SU-DHL-6 (cell line): Measurements from ENCODE around the gene TPGS1.

Source experiments
- H2AFZ ChIP-seq: fragments of 200-600 bp; sonication (generic); 2 replicates; pipeline ENCODE4 v1.6.1; 2014; ENCODE audit warnings: low read depth, mild to moderate bottlenecking, moderate library complexity, mixed read lengths, antibody characterized with exemption, low read length; ENCODE audit not compliant: severe bottlenecking
- H3F3A ChIP-seq: fragments of 200-600 bp; shearing (Covaris generic); 2 replicates; pipeline ENCODE4 v1.6.0; 2016; ENCODE audit warnings: antibody characterized with exemption, mild to moderate bottlenecking; ENCODE audit not compliant: insufficient read depth
- H3K27ac ChIP-seq: fragments of 200-600 bp; sonication (generic); 2 replicates; pipeline ENCODE4 v1.5.1; 2016; ENCODE audit warnings: low read depth, mild to moderate bottlenecking, low read length, moderate library complexity, mixed read lengths
- H3K27me3 ChIP-seq: fragments of 200-600 bp; sonication (generic), shearing (Covaris generic); 2 replicates; pipeline ENCODE4 v1.6.0; 2014; ENCODE audit warnings: mild to moderate bottlenecking, low read length
- H3K36me3 ChIP-seq: fragments of 200-600 bp; sonication (generic); 2 replicates; pipeline ENCODE4 v1.6.1; 2014; ENCODE audit warnings: mild to moderate bottlenecking, low read length, mixed read lengths
- H3K4me2 ChIP-seq: fragments of 300-600, 200-600 bp; shearing (Covaris generic), sonication (generic); 2 replicates; pipeline ENCODE4 v1.6.0; 2014; ENCODE audit warnings: low read length, low read depth, mild to moderate bottlenecking; ENCODE audit not compliant: poor library complexity, severe bottlenecking
- H3K4me3 ChIP-seq: fragments of 200-600 bp; sonication (generic); 2 replicates; pipeline ENCODE4 v1.5.1; 2014; ENCODE audit warnings: antibody characterized with exemption, low read length, mild to moderate bottlenecking, mixed read lengths; ENCODE audit not compliant: insufficient read depth, poor library complexity, severe bottlenecking
- H3K79me2 ChIP-seq: fragments of 200-600 bp; sonication (generic); 2 replicates; pipeline ENCODE4 v1.6.1; 2014; ENCODE audit warnings: mild to moderate bottlenecking, low read length, moderate library complexity; ENCODE audit not compliant: insufficient read depth
- H3K9ac ChIP-seq: fragments of 200-600 bp; sonication (generic); 2 replicates; pipeline ENCODE4 v1.7.0; 2014; ENCODE audit warnings: mild to moderate bottlenecking, low read length
- H3K9me2 ChIP-seq: fragments of 200-600 bp; sonication (generic); replicated peaks from 2 replicates; pipeline ENCODE4 v1.6.1; 2014; ENCODE audit warnings: low read length; ENCODE audit not compliant: insufficient read depth
- H3K9me3 ChIP-seq: fragments of 200-600 bp; sonication (generic); 2 replicates; pipeline ENCODE4 v1.6.1; 2014; ENCODE audit warnings: low read length, mixed read lengths; ENCODE audit not compliant: insufficient read depth
- H4K20me1 ChIP-seq: fragments of 200-600 bp; sonication (generic); 2 replicates; pipeline ENCODE4 v1.6.1; 2014; ENCODE audit warnings: low read depth, mild to moderate bottlenecking, antibody characterized with exemption, low read length, moderate library complexity, mixed read lengths
- EZH2phosphoT487 ChIP-seq: fragments of 200-600 bp; sonication (generic), shearing (Covaris generic); conservative IDR thresholded peaks from 2 replicates; pipeline ENCODE4 v1.6.1; 2018; ENCODE audit warnings: mild to moderate bottlenecking, antibody characterized with exemption, low read length, moderate library complexity, mixed read lengths
- TF ChIP-seq, protein P1 (sequence below): fragments of 200-600 bp; sonication (generic); IDR thresholded peaks from one replicate; pipeline ENCODE4 v1.5.1; 2017; ENCODE audit warnings: antibody characterized with exemption, mild to moderate bottlenecking, low read length, moderate library complexity; ENCODE audit not compliant: insufficient read depth, poor library complexity, severe bottlenecking

Gene TPGS1

DNA sequence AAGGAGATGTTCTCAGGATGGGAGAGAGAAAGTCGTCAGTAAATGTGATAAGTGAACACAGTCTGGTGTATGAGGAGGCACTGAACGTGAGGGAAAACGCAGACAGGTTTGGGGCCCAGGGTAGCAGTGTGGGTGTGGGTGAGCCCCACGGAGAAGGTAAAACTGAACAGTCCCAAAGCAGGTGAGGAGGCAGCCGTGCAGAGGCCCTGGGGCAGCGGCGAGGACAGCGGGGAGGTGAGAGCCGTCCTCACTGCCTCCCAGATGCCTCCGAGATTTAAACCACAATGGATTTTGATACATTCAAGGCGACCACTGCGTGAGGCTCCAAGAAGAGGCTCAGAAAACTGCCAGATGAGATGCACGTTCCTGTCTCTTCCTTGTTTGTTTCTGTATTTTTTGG lies 31.9 kb upstream of the TPGS1 start:
- Histone ChIP-seq H3F3A (peaks cover 2% of the 10 kb centered on the region; the same call in 1 of the 2 replicates), H3K27me3 (no peaks in the 10 kb centered on the region), H4K20me1 (no peaks in the 10 kb centered on the region), H3K9ac (no peak overlapping the region), H3K4me2 (no peak overlapping the region), H3K36me3 (no peaks in the 10 kb centered on the region), H2AFZ (no peak overlapping the region), H3K9me3 (peaks cover 6% of the 10 kb centered on the region; the same call in 1 of the 2 replicates), H3K27ac (no peak overlapping the region), H3K4me3 (no peak overlapping the region), H3K9me2 (no peaks in the 10 kb centered on the region), H3K79me2 (no peaks in the 10 kb centered on the region)
- TF ChIP-seq EZH2phosphoT487 = no peak
- TF ChIP-seq, protein P1, sequence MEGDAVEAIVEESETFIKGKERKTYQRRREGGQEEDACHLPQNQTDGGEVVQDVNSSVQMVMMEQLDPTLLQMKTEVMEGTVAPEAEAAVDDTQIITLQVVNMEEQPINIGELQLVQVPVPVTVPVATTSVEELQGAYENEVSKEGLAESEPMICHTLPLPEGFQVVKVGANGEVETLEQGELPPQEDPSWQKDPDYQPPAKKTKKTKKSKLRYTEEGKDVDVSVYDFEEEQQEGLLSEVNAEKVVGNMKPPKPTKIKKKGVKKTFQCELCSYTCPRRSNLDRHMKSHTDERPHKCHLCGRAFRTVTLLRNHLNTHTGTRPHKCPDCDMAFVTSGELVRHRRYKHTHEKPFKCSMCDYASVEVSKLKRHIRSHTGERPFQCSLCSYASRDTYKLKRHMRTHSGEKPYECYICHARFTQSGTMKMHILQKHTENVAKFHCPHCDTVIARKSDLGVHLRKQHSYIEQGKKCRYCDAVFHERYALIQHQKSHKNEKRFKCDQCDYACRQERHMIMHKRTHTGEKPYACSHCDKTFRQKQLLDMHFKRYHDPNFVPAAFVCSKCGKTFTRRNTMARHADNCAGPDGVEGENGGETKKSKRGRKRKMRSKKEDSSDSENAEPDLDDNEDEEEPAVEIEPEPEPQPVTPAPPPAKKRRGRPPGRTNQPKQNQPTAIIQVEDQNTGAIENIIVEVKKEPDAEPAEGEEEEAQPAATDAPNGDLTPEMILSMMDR = no peak

DNA sequence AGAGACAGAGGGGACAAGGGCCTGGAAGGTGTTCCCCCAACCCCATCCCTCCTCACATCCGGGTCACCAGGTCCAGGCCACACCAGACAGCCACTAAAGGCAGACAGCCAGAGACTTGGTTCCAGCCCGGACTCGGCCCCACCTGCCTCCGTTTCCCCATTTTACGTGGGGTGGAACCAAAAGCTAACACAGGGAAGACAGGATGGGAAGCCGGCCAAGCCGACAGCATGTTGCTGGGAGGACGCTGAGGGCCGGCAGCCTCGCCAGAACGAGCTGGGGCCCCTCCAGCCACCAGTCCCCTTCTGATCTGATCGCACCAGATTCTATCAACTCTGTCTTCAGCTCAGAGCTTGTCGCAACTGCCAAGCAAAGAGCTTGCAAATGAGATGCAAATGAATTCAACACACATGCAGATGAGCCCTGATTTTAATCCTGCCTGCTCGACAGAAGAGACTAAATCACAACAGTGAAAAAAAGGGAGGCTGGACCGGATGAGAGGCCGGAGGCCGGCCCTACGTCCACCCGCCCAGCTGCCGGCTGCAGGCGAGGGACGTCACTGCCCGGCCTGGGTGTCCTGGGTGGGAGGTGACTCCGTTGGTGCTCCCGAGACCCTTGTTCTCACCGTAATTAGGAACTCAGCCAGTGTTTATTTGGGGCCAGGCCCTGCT lies 28.9 kb upstream of the TPGS1 start:
- H3K4me2 ChIP-seq = no peak overlapping the region
- no peak overlapping the region for H3K27ac ChIP-seq
- peaks cover 16% of the 10 kb centered on the region; the same call in 1 of the 2 replicates for H3K9me3 ChIP-seq

DNA sequence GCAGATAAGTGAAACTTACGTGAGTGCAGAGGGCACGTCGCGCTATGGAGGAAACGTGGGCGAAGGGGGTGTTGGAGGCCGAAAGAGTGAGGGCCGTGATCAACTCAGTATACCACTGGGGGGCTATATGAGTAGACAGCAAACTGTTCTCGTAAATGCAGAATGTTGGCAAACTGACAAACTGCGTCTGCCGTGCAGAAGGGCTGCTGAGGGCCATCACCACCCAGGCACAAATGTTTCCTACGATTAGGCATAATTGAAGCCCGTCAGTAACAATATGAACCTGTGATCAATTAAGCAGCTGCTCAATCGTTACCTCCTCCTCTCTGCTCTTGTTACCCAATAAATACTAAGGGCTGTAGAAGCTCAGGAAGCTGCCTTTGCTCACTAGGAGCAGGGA lies 28.3 kb upstream of the TPGS1 start:
- no peaks in the 10 kb centered on the region for H3K36me3 ChIP-seq
- no peaks in the 10 kb centered on the region for H4K20me1 ChIP-seq
- TF ChIP-seq, protein P1 = no peak
- no peak for TF ChIP-seq EZH2phosphoT487
- H3K79me2 ChIP-seq = no peaks in the 10 kb centered on the region
- no peak overlapping the region for H3K4me3 ChIP-seq
- H3K27ac ChIP-seq = no peak overlapping the region
- H3K9me2 ChIP-seq = no peaks in the 10 kb centered on the region
- H3F3A ChIP-seq = peaks cover 11% of the 10 kb centered on the region
- peaks cover 16% of the 10 kb centered on the region; the same call in 1 of the 2 replicates for H3K9me3 ChIP-seq
- no peaks in the 10 kb centered on the region for H3K27me3 ChIP-seq
- H2AFZ ChIP-seq = no peak overlapping the region
- H3K4me2 ChIP-seq = no peak overlapping the region
- no peak overlapping the region for H3K9ac ChIP-seq

More for the DNA sequence above, 28.9 kb upstream of the TPGS1 start:
- no peak overlapping the region for H3K9ac ChIP-seq
- no peak overlapping the region for H2AFZ ChIP-seq
- H3K79me2 ChIP-seq = no peaks in the 10 kb centered on the region
- H3F3A ChIP-seq = peaks cover 11% of the 10 kb centered on the region
- H3K27me3 ChIP-seq = no peaks in the 10 kb centered on the region
- no peak overlapping the region for H3K4me3 ChIP-seq
- H4K20me1 ChIP-seq = no peaks in the 10 kb centered on the region
- no peaks in the 10 kb centered on the region for H3K9me2 ChIP-seq
- no peaks in the 10 kb centered on the region for H3K36me3 ChIP-seq
- no peak for TF ChIP-seq EZH2phosphoT487
- TF ChIP-seq, protein P1 = no peak
